D721Med (cell line): ENCODE data around the gene AFF3.
"Not testable (repeated sequence)": the region's sequence is repeated elsewhere in the genome, so short reads cannot be mapped to it uniquely, and the experiment has no call there.

Experiments
- DNase-seq: peaks from one replicate; pipeline ENCODE4 v3.0.0; 2011; ENCODE audit warnings: low spot score; ENCODE audit not compliant: insufficient read length
- FAIRE-seq: peaks from 2 replicates; lab custom pipeline; 2011; peaks lifted over from hg19 to GRCh38; lab: Jason Lieb, UNC
- CTCF ChIP-seq: IDR thresholded peaks from 2 replicates; pipeline ENCODE4 v1.5.1; 2012; ENCODE audit warnings: mild to moderate bottlenecking, control low read depth; ENCODE audit not compliant: insufficient read depth; ENCODE audit errors: missing control alignments

Gene AFF3

GRCh38 chr2:99777656-99778290, 364.6 kb downstream of the AFF3 start:
- no peak for DNase-seq
- no peak for TF ChIP-seq CTCF
- FAIRE-seq: no peak

- TF ChIP-seq CTCF: no peak
- no peak for FAIRE-seq
- no peak for DNase-seq
Measured at GRCh38 chr2:99776906-99777646, 365.3 kb downstream of the AFF3 start.

GRCh38 chr2:99776206-99776905, 366.0 kb downstream of the AFF3 start:
- TF ChIP-seq CTCF: no peak
- FAIRE-seq (no peak), DNase-seq (no peak)

- no peak for TF ChIP-seq CTCF
- FAIRE-seq (no peak), DNase-seq (no peak)
Measured at GRCh38 chr2:99775585-99775984, 366.8 kb downstream of the AFF3 start.

- not testable (repeated sequence) for DNase-seq, FAIRE-seq
Measured at GRCh38 chr2:99773642-99774041, 368.7 kb downstream of the AFF3 start.

- DNase-seq (no peak), FAIRE-seq (no peak)
- no peak for TF ChIP-seq CTCF
Measured at GRCh38 chr2:99772591-99773331, 369.6 kb downstream of the AFF3 start.

GRCh38 chr2:99771681-99772333, 370.6 kb downstream of the AFF3 start:
- FAIRE-seq (no peak), DNase-seq (no peak)
- TF ChIP-seq CTCF: no peak
